ENCODE results near the gene AQR.
A peak's percentile ranks its signal among the peaks of the same experiment; 100 is the strongest.
"Not testable (repeated sequence)": the region's sequence is repeated elsewhere in the genome, so short reads cannot be mapped to it uniquely, and the experiment has no call there.

Gene AQR

DNA sequence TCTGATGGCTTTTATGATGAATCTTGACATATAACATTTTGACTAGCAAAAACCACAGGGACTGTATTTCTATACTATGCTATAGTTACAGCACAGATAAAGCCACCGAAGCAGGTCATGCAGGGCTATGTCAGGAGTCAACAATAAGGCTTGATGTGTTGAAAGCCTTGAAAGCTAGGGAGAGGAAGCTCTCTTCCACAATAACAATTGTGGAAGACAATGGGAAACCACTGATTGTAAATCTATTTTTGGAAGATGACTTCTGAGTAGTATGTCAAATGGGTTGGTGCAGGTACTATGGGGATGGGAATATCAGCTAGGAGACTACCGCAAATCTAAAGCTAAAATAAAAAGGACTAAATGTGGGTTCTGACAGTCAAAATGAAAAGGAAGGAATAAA is 4.0 kb upstream of the AQR start:
- Histone ChIP-seq H3K4me2 (ENCODE audit: low read depth, low read length, poor library complexity, severe bottlenecking) (no peak overlapping the region), H3K9ac (ENCODE audit: low read depth, low read length, poor library complexity, severe bottlenecking) (no peak overlapping the region), H4K20me1 (ENCODE audit: insufficient read depth, low read length, poor library complexity, severe bottlenecking) (peaks cover 9% of the 10 kb centered on the region), H3K27me3 (ENCODE audit: insufficient read depth, low read length, poor library complexity, severe bottlenecking) (no peaks in the 10 kb centered on the region), H3K9me2 (replicated peaks; ENCODE audit: low read depth, low read length) (no peaks in the 10 kb centered on the region), H3K36me3 (ENCODE audit: insufficient read depth, low read length) (no peaks in the 10 kb centered on the region), H3K79me2 (ENCODE audit: insufficient read depth, low read length) (peaks cover 10% of the 10 kb centered on the region), H2AFZ (ENCODE audit: low read length) (no peak overlapping the region), H3K4me1 (ENCODE audit: insufficient read depth, low read length, poor library complexity, severe bottlenecking) (peaks cover 11% of the 10 kb centered on the region), H3F3A (ENCODE audit: low read depth) (no peaks in the 10 kb centered on the region; the same call in 1 of the 2 replicates), H3K9me3 (ENCODE audit: insufficient read depth, low read depth, low read length) (no peaks in the 10 kb centered on the region), H3K4me3 (ENCODE audit: low read length, poor library complexity, severe bottlenecking) (no peak overlapping the region)
- TF ChIP-seq, protein P1, sequence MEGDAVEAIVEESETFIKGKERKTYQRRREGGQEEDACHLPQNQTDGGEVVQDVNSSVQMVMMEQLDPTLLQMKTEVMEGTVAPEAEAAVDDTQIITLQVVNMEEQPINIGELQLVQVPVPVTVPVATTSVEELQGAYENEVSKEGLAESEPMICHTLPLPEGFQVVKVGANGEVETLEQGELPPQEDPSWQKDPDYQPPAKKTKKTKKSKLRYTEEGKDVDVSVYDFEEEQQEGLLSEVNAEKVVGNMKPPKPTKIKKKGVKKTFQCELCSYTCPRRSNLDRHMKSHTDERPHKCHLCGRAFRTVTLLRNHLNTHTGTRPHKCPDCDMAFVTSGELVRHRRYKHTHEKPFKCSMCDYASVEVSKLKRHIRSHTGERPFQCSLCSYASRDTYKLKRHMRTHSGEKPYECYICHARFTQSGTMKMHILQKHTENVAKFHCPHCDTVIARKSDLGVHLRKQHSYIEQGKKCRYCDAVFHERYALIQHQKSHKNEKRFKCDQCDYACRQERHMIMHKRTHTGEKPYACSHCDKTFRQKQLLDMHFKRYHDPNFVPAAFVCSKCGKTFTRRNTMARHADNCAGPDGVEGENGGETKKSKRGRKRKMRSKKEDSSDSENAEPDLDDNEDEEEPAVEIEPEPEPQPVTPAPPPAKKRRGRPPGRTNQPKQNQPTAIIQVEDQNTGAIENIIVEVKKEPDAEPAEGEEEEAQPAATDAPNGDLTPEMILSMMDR (conservative IDR thresholded peaks at IDR 0.05; ENCODE audit: low read length) = no peak
- no peak for TF ChIP-seq EZH2phosphoT487 (IDR thresholded peaks at IDR 0.05; ENCODE audit: borderline replicate concordance)

GRCh38 chr15:34970098-34970643 is 629 bp upstream of the AQR start:
- not testable (repeated sequence) for H3K27me3 ChIP-seq (ENCODE audit: insufficient read depth, low read length, poor library complexity, severe bottlenecking); H3K9me2 ChIP-seq (replicated peaks; ENCODE audit: low read depth, low read length); H3K9me3 ChIP-seq (ENCODE audit: insufficient read depth, low read depth, low read length); H3F3A ChIP-seq (ENCODE audit: low read depth); H3K36me3 ChIP-seq (ENCODE audit: insufficient read depth, low read length)
- peaks cover 34% of the 10 kb centered on the region for H3K4me1 ChIP-seq (ENCODE audit: insufficient read depth, low read length, poor library complexity, severe bottlenecking)
- peak overlapping the region; percentile 89 for H3K4me3 ChIP-seq (ENCODE audit: low read length, poor library complexity, severe bottlenecking)
- H2AFZ ChIP-seq (ENCODE audit: low read length) = peak overlapping the region; percentile 93
- H3K79me2 ChIP-seq (ENCODE audit: insufficient read depth, low read length) = peaks cover 44% of the 10 kb centered on the region
- peak overlapping the region; percentile 60 for H3K9ac ChIP-seq (ENCODE audit: low read depth, low read length, poor library complexity, severe bottlenecking)
- peaks cover 39% of the 10 kb centered on the region for H4K20me1 ChIP-seq (ENCODE audit: insufficient read depth, low read length, poor library complexity, severe bottlenecking)
- H3K4me2 ChIP-seq (ENCODE audit: low read depth, low read length, poor library complexity, severe bottlenecking) = peak overlapping the region; percentile 72

- H2AFZ ChIP-seq (ENCODE audit: low read length) = no peak overlapping the region
- no peaks in the 10 kb centered on the region for H3K9me3 ChIP-seq (ENCODE audit: insufficient read depth, low read depth, low read length)
- TF ChIP-seq, protein P1 (conservative IDR thresholded peaks at IDR 0.05; ENCODE audit: low read length) = no peak
- no peak for TF ChIP-seq EZH2phosphoT487 (IDR thresholded peaks at IDR 0.05; ENCODE audit: borderline replicate concordance)
- H3K9ac ChIP-seq (ENCODE audit: low read depth, low read length, poor library complexity, severe bottlenecking) = no peak overlapping the region
- no peaks in the 10 kb centered on the region for H3K27me3 ChIP-seq (ENCODE audit: insufficient read depth, low read length, poor library complexity, severe bottlenecking)
- H3K9me2 ChIP-seq (replicated peaks; ENCODE audit: low read depth, low read length) = no peaks in the 10 kb centered on the region
- H3K4me1 ChIP-seq (ENCODE audit: insufficient read depth, low read length, poor library complexity, severe bottlenecking) = peaks cover 41% of the 10 kb centered on the region
- peaks cover 66% of the 10 kb centered on the region for H3K79me2 ChIP-seq (ENCODE audit: insufficient read depth, low read length)
- H3K4me3 ChIP-seq (ENCODE audit: low read length, poor library complexity, severe bottlenecking) = peak overlapping the region; percentile 51
- peaks cover 31% of the 10 kb centered on the region; the same call in 1 of the 2 replicates for H3K36me3 ChIP-seq (ENCODE audit: insufficient read depth, low read length)
- peaks cover 57% of the 10 kb centered on the region for H4K20me1 ChIP-seq (ENCODE audit: insufficient read depth, low read length, poor library complexity, severe bottlenecking)
- peak overlapping the region; percentile 78 for H3K4me2 ChIP-seq (ENCODE audit: low read depth, low read length, poor library complexity, severe bottlenecking)
- H3F3A ChIP-seq (ENCODE audit: low read depth) = no peaks in the 10 kb centered on the region
Observed at GRCh38 chr15:34964277-34964676, 5.3 kb downstream of the AQR start.

DNA sequence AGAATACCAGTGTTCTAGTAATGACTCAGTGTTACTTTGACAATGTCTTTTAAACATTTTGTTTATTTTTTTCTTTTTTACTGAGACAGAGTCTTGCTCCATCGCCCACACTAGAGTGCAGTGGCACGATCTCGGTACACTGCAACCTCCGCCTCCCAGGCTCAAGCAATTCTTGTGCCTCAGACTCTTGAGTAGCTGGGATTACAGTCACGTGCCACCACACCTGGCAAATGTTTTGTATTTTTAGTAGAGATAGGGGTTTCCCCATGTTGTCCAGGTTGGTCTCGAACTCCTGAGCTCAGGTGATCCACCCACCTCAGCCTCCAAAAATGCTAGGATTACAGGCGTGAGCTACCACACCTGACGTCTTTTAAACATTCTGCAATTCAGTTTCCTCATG is 15.7 kb downstream of the AQR start:
- Histone ChIP-seq H3K9ac (ENCODE audit: low read depth, low read length, poor library complexity, severe bottlenecking) (no peak overlapping the region), H3K4me2 (ENCODE audit: low read depth, low read length, poor library complexity, severe bottlenecking) (no peak overlapping the region), H3K4me3 (ENCODE audit: low read length, poor library complexity, severe bottlenecking) (no peak overlapping the region), H2AFZ (ENCODE audit: low read length) (no peak overlapping the region), H3K4me1 (ENCODE audit: insufficient read depth, low read length, poor library complexity, severe bottlenecking) (no peaks in the 10 kb centered on the region), H3K27me3 (ENCODE audit: insufficient read depth, low read length, poor library complexity, severe bottlenecking) (no peaks in the 10 kb centered on the region), H4K20me1 (ENCODE audit: insufficient read depth, low read length, poor library complexity, severe bottlenecking) (peaks cover 3% of the 10 kb centered on the region), H3K9me2 (replicated peaks; ENCODE audit: low read depth, low read length) (no peaks in the 10 kb centered on the region), H3F3A (ENCODE audit: low read depth) (no peaks in the 10 kb centered on the region), H3K9me3 (ENCODE audit: insufficient read depth, low read depth, low read length) (no peaks in the 10 kb centered on the region), H3K79me2 (ENCODE audit: insufficient read depth, low read length) (0 out of 2 replicates have a peak, but pooled peaks cover 3% of the 10 kb centered on the region), H3K36me3 (ENCODE audit: insufficient read depth, low read length) (peaks cover 25% of the 10 kb centered on the region; the same call in 1 of the 2 replicates)
- TF ChIP-seq, protein P1 (conservative IDR thresholded peaks at IDR 0.05; ENCODE audit: low read length) = no peak
- TF ChIP-seq EZH2phosphoT487 (IDR thresholded peaks at IDR 0.05; ENCODE audit: borderline replicate concordance) = no peak

Data from Loucy (cell line).